Kidney tubule cell (primary cell): ENCODE measurements around the gene NLRP9.

Experiments
- DNase-seq: peaks from one replicate; pipeline ENCODE4 v3.0.0-alpha.2; 2018; ENCODE audit warnings: low spot score

Gene NLRP9

GRCh38 chr19:55703790-55704215 lies 34.4 kb downstream of the NLRP9 start:
- peak; percentile 36 for DNase-seq

DNA sequence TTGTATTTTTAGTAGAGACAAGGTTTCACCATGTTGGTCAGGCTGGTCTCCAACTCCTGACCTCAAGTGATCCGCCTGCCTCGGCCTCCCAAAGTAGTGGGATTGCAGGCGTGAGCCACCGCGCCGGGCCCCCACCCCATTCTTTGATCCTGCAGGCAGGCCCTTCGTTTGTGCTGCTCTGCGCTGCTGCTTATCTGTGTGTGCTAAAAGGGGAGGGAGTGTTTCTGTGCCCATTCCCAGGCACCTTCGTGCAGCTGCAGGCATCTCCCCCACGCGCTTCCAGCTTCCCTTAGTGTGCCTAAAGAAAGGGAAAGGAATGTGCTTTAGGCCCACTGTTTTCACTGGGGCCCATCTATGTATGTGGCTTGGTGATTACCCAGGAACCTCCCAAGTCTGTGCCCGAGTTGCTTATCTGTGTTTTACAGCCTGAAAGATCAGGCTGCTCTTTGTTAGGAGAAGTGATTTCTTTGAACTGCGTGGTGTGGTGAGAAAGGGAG lies 36.0 kb downstream of the NLRP9 start:
- DNase-seq: no peak

- DNase-seq: no peak
Observed at GRCh38 chr19:55700813-55701212, 37.4 kb downstream of the NLRP9 start.

DNA sequence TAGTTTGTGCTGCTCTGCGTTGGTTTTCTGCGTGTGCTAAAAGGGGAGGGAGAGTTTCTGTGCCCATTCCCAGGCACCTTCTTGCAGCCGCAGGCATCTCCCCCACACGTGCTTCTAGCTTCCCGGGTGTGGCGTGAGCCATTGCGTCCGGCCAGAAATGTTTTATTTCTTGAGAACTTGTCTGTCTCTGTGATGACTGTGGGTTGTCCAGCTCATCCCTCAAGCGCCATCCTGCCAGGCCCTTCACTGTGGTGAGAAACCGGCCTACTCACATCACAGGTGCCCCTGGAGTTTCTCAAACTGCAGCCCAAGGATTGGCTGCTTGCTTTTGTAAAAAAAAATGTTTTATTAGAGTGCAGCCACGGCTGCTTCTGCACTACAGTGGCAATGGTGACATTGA lies 39.0 kb downstream of the NLRP9 start:
- no peak for DNase-seq

- DNase-seq: no peak
Observed at GRCh38 chr19:55698256-55698655, 39.9 kb downstream of the NLRP9 start.

DNA sequence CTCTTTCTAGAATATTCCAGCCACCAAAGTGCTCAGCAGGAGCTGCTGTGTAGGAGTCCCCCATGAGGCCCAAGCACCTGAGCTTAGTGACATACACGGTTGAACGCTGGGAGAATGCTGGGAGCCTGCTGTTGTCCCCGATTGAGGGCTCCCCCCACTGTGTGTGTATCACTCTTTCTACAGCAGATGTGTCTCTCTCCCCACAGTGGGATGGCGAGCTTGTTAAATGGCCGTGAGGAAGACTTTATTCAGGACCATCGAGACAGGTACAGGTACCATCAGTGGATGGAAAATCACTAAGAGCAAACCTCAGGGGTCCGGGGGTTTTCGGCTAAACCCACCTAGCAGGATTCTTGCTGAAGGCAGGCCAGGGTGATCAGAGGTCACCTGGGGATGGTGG lies 40.5 kb downstream of the NLRP9 start:
- DNase-seq: no peak

- DNase-seq: no peak
Observed at GRCh38 chr19:55697069-55697440, 41.1 kb downstream of the NLRP9 start.

DNA sequence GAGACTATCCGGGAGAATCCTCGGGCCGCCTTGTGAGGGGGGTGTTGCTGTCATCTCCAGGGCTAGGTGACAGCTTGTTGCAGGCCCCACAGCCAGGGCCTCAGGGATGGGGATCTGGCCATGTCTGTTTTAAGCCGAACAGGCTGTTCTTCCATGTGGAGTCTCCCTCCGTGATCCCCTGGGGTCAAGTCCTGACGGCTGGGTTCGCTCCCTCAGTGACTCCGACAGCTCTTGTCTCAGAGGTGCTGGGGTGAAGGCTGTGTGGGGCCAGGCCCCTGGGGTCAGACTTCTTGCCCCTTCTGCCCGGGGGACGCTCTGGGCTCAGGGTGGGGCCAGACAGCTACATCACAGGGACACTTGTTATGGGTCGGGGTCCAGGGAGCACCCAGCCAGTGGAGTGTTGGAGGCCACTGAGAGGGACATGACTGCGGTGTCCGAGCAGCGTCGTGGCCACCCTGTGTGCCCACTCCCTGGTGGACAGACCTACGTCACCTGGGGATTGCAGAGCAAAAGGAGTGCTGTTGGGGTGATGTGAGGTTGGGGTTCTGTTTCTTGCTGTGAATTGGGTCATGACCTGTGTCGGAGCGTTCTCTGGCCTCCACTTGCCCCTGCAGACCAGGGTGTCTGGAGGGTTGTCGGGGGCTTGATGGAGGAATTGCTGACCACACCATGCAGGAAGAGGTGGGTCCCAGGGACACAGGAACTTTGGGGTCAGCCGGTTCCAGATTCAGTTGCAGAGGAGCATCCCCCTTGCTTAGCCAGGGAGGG lies 41.7 kb downstream of the NLRP9 start:
- DNase-seq: no peak

- DNase-seq: no peak
Observed at GRCh38 chr19:55695511-55696290, 42.5 kb downstream of the NLRP9 start.

DNA sequence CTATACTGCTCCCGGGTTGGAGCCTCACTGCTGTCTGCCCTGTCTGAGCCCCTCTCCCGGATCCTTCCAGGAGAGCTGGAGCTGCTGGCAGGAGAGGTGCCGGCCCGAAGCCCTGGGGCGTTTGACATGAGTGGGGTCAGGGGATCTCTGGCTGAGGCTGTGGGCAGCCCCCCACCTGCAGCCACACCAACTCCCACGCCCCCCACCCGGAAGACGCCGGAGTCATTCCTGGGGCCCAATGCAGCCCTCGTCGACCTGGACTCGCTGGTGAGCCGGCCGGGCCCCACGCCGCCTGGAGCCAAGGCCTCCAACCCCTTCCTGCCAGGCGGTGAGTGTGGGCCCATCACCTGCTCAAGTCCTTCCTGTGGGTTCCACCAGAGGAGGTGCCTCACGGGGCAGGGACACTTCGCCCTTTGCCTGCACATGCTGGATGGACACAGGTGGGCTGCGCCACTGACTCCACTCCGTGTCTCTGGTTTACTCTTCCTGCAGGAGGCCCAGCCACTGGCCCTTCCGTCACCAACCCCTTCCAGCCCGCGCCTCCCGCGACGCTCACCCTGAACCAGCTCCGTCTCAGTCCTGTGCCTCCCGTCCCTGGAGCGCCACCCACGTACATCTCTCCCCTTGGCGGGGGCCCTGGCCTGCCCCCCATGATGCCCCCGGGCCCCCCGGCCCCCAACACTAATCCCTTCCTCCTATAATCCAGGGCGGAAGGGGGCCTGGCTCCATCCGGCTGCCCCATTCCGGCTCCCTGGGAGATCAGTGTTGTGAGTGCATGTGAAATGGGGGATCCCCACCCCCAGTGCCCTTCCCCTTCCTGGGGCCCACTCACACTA lies 43.3 kb downstream of the NLRP9 start:
- no peak for DNase-seq

GRCh38 chr19:55694241-55694655 lies 44.0 kb downstream of the NLRP9 start:
- DNase-seq: no peak

DNA sequence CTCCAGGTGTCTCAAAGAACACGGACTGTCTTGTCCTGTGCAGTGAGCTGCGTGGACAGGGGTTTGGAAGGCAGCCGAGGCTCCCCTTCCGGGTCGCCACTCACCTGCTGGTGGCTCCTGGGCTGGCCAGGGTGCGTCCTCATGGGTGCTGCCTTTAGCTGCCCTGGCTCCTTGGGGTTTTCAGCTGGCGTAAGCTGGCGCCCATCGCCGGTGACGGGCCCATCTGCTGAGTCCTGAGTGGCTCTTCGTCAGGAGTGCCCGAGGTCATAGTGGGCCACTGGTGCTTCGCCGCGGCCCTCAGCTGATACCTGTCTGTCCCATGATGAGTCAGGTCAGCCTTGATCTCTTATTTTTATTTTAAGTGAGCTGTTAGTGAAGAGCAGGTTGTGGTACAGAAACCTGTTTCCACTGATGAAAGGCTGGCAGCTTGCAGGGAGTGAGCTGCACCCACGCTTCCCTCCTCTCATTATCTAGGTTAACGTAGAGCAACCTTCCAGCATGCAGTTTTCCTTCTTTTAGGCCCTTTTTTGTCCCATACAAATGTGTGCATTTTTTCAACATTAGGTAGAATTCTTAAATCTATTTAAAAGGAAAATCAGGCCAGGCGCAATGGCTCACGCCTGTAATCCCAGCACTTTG lies 44.7 kb downstream of the NLRP9 start:
- no peak for DNase-seq

DNA sequence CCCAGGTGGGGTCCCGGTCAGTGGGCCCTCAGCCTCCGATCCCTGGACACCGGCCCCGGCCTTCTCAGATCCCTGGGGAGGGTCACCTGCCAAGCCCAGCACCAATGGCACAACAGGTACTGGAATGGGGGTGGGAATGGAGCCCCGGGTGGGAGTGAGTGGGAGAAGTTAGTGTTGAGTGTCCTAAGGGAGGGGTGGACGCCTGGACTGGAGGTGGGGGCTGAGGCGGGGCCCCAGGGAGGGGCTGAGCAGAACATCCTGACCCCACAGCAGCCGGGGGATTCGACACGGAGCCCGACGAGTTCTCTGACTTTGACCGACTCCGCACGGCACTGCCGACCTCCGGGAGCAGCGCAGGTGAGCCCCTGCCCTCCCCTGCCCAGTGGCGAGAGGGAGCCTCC lies 45.5 kb downstream of the NLRP9 start:
- DNase-seq: no peak

DNA sequence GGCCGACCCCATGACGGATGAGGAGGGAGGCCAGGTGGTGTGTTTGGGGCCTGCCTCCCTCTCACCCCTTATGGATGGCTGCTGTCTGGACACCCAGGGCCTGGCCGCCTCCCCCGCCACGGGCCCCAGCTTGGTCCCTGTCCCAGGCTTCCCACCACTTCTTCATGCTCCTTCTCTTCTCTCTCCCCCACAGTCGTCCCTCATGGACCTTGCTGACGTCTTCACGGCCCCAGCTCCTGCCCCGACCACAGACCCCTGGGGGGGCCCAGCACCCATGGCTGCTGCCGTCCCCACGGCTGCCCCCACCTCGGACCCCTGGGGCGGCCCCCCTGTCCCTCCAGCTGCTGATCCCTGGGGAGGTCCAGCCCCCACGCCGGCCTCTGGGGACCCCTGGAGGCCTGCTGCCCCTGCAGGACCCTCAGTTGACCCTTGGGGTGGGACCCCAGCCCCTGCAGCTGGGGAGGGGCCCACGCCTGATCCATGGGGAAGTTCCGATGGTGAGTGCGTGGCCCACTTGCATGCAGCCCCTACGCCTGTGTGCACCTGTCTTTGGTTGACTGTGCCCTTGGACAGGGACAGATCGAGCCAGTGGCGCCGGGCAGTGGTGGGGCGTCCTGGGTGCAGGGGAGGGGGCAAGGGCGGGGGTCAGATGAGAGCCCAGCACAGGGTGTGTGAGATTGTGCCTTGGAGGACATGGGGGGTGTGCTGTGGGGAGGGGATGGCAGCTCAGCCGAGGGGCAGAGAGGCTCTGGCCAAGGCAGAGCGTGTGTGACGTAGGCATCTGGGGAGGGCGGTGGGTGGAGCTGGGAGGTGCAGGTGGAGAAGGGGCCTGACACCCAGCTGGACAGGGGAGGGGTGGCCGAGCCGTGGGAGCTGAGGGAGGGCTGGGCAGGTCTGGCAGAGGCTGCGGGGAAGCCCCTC lies 46.4 kb downstream of the NLRP9 start:
- no peak for DNase-seq

DNA sequence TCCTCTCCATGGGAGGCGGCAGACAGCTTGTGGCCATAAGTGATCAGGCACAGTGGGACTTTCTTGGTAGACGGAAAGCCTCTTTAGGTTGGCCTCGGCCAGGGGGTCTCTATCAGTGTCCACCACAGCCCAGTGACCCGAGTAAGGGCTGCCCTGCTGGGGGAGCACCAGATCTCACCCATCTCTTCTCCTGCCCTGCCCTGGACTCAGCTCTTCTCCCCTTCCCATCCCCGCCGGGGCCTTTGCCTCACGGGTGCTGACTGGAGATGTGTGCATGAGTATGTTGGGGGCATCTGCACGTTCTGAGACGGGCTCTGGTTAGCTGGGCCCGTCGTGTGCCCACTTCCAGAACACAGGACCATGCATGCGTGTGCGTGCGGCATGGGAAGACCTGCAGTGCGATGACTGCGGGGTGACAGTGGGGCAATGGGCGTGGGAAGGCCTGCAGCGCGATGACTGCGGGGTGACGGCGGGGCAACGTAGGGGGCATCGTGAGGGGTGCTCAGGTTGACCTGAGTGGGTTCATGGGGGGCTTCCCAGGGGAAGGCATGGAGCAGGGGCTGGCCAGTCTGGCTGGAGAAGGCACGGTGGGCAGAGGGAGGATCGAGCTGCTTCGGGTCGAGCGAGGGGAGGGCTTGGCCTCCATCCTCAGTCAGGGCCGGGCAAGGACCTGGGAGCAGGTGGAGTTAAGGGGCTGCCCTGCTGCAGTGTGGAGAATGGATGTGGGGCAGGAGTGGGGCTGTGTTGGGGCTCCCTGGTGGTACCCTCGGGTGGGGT lies 47.2 kb downstream of the NLRP9 start:
- no peak for DNase-seq

- DNase-seq: peak; percentile 85
Observed at GRCh38 chr19:55690109-55690768, 48.0 kb downstream of the NLRP9 start.

DNA sequence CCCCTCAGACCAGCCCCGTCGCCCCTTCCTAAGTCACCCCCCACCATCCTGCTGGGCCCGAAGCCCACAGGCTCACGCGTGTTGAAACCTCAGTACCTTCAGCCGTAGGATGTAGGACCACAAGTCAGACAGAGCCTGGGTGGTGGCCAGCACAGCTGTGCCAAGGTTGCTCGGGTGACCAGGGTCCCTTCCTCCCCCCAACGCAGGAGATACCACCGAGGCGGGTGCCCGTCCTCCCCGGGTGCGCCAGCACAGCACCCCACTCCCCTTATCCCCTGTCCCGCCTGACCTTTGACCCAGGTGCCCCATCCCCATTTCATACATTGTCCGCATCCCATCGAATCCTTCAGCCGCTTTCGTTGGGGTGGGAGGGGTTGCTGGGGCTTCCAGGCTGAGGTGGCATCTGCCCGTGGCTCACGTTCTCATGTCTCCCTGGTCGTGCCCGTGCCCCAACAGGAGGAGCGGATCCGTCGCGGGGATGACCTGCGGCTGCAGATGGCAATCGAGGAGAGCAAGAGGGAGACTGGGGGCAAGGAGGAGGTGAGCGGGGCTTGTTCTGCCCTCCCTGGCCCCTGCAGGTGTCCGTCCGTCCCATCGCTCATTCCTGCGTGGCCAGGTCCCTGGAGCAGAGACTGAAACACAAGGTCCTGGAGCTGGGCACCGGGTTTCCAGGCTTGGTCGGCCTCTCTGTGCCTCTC lies 48.6 kb downstream of the NLRP9 start:
- DNase-seq: no peak

- peak; percentile 30 for DNase-seq
Observed at GRCh38 chr19:55688422-55689218, 49.6 kb downstream of the NLRP9 start.
